ENCODE data around the gene ACP4. TPM values are rescaled to one million over a fixed set of nuclear protein-coding genes. Genes with fewer than 3 reads are reported as not detected.
"Not testable (repeated sequence)": the region's sequence is repeated elsewhere in the genome, so short reads cannot be mapped to it uniquely, and the experiment has no call there.

ACP4 gene
- total RNA-seq, 1 donor from 2014 or later: not detected

GRCh38 chr19:50797781-50798658 is 7.8 kb downstream of the ACP4 start:
- no peak for DNase-seq (ENCODE audit: low spot score)

GRCh38 chr19:50798659-50799546 is 8.7 kb downstream of the ACP4 start:
- no peak for DNase-seq (ENCODE audit: low spot score)

GRCh38 chr19:50799547-50799851 is 9.3 kb downstream of the ACP4 start:
- no peak for DNase-seq (ENCODE audit: low spot score)

DNA sequence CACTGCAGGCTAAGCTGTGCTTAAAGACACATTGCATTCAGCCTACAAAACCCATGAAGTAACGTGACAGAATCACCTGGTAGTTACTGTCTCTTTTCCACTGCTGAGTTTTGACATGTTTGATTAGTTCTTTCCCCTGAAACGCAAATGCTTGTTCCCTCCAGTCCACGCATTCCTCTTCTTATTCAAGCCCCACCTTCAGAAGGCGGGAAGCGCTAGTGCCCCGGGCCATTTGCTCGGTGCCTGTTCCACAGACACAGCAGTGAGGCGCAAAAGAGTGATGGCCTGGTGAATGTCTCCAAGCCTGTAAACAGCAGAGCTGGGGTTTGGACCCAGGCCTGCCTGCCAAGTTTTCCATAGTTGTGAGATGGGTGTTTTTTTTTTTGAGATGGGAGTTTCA is 10.9 kb downstream of the ACP4 start:
- no peak for DNase-seq (ENCODE audit: low spot score)

DNA sequence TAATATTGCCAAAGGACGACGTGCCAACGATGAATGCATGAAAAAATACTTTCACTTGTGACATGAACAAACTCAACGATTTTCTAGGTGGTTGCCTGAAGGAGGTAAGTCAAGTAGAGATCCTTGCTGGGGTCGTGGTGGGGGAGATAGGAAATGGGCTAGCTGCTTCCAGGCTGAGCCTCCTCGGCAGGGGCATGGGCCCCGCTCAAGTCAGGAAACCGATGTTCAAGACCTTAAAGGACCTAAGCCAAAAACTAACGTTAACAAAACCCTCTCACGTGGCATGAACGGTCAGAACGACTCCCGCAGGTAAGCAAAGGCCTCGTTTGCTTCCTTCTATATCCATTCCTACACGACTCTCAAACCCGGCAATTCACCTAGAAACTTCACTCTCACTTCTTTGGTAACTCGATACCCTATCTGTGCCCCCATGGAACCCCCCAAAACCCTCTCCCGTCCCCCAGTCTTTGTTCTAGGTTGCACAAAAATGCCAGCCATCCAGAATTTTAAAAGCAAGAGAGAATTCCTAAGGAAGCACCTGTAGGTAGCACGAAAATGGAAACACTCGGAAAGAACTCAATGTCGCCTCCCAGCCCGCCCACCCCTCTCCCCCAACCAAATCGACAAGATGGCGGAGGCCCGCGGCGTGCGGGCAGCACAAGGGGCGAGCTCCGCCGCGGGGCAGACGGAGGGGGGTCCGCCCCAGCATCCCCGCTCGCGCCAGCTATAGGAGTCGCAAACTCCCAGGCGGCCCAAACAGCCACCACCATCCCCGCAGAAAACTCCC is 13.6 kb downstream of the ACP4 start:
- DNase-seq (ENCODE audit: low spot score): no peak

GRCh38 chr19:50804420-50805272 is 14.4 kb downstream of the ACP4 start:
- peak; percentile 99 for DNase-seq (ENCODE audit: low spot score)

DNA sequence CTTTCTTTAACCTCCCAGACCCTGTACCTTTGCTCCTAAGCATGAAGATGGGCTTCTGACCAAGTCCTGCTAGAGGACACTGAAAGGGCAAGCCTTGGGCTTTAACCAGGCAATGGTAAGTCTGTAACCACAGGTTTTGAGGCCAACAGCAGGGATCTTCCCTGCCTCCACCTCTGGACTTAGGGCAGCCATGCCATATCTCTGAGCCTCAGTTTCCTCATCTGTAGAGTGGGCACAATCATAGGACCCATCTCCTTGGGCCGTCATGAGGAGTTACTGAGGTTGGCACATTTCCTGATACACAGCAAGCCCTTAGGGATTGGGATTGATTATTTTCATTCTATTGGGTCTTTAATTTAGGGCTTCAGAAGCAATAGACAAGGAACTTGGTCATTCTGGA is 18.6 kb downstream of the ACP4 start:
- DNase-seq (ENCODE audit: low spot score): no peak

DNA sequence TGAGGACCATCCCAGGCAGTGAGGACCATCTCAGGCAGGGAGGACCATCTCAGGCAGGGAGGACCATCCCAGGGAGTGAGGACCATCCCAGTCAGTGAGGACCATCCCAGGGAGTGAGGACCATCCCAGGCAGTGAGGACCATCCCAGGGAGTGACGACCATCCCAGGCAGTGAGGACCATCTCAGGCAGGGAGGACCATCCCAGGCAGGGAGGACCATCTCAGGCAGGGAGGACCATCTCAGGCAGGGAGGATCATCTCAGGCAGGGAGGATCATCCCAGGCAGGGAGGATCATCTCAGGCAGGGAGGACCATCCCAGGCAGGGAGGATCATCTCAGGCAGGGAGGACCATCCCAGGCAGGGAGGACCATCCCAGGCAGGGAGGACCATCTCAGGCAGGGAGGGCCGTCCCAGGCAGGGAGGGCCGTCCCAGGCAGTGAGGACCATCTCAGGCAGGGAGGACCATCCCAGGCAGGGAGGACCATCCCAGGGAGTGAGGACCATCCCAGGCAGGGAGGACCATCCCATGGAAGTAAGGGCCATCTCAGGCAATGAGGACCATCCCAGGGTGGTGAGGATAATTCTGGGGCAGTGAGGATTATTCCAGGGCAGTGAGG is 21.5 kb downstream of the ACP4 start:
- DNase-seq (ENCODE audit: low spot score): not testable (repeated sequence)

- DNase-seq (ENCODE audit: low spot score): no peak
Observed at GRCh38 chr19:50812474-50812873, 22.3 kb downstream of the ACP4 start.

DNA sequence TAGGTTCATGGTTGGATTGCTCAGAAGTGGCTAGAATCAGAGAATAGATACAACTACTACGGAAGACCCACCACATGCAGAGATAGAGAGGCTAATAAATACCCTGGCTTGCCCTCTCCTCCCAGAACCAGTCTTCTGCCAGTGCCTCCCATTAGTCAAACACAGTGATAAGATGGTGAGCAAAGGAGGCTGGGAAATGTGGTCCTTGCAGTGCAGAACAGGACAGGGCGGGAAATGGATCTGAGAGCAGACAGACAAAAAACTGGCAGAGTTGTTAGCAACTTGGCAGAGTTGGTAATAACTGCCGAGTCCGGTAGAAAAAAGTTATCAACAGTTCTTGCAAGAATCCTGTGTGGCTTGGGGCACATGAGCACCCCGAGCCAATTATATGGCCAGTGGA is 24.7 kb downstream of the ACP4 start:
- DNase-seq (ENCODE audit: low spot score): no peak

- no peak for DNase-seq (ENCODE audit: low spot score)
Observed at GRCh38 chr19:50815439-50815838, 25.2 kb downstream of the ACP4 start.

GRCh38 chr19:50817941-50818858 is 28.0 kb downstream of the ACP4 start:
- DNase-seq (ENCODE audit: low spot score): peak; percentile 19

DNA sequence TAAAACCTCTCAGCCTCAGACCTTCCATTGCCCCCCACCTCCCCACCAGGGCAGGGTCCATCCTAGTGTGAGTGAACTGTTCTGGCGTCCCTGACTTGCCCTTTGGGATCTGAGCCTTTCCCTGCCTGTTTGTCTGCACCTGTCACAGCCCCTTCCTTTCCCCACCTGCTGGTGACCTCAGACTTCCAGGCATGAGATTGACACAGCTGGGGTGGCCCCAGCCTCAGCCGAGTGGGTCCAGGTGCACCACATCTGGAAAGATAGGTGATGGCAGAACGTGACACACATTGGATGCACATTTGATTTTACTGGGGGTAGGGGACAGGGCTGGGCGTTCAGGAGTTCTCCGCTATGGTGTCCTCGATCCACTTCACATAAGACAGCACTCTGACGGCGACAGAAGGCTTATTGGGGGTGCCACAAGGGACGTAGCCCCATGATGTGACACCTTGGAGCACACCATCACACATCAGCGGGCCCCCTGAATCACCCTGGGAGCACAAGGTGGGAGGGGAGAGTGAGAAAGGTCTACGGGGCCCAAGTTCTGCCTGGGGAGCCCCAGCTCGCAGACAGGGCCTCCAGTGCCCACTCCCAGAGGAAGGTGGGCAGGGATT is 28.8 kb downstream of the ACP4 start:
- DNase-seq (ENCODE audit: low spot score): no peak

- DNase-seq (ENCODE audit: low spot score): no peak
Observed at GRCh38 chr19:50819636-50820035, 29.4 kb downstream of the ACP4 start.

DNA sequence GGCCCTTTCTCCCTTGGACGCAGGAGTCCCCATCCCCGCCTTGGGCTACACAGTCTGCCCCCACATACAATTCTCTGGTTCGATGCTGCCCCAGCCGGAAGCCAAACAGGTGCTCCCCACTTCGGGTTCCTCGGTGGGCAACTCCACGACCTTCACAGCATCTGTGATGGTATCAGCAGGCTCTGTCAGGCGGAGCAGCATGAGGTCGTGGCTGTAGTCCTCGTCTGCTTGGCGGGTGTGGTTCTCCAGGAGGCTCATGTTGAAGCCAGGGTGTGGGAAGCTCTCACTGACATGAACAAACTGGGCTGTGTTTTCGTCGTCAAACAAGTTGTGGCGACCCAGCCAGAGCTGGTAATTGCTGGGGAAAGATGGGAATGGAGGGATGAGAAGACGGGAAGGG is 29.9 kb downstream of the ACP4 start:
- no peak for DNase-seq (ENCODE audit: low spot score)

GRCh38 chr19:50820549-50821247 is 30.5 kb downstream of the ACP4 start:
- DNase-seq (ENCODE audit: low spot score): no peak

GRCh38 chr19:50821248-50821612 is 31.0 kb downstream of the ACP4 start:
- DNase-seq (ENCODE audit: low spot score): no peak

DNA sequence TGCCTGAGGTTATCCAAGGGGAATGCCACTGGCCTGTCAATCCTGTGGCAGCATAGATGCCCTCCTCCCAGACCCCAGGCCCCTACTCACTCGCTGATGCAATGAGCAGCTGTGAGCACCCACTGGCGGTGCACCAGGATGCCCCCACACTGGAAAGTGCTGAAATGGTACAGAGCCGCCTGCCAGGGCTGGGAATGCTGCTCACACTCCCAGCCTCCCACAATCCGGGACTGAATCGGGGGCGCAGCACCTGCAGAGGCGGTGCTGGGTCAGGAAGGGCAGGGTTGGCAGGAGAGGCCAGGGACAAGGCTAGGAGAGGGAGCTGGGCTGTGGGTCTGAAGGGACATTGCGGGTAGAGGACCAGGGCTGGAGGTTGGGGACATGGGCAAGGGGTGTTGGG is 31.4 kb downstream of the ACP4 start:
- DNase-seq (ENCODE audit: low spot score): no peak

Measured in mucosa of gallbladder (tissue), 1 donor.